ENCODE measurements around the gene AKAP12.
A peak's percentile ranks its signal among the peaks of the same experiment; 100 is the strongest.

- TF ChIP-seq CTCF (IDR thresholded peaks at IDR 0.05) (no peak), POLR2A (IDR thresholded peaks at IDR 0.05) (peak in 1 of 2 donors; percentile 26)
Observed at GRCh38 chr6:151240036-151240685, 394 bp downstream of the AKAP12 start.
